ENCODE data around the gene DYNLRB1. TPM values are rescaled to one million over a fixed set of nuclear protein-coding genes. Genes with fewer than 3 reads are reported as not detected.
A peak's percentile ranks its signal among the peaks of the same experiment; 100 is the strongest.

The DYNLRB1 gene
- total and polyA plus RNA-seq, 5 experiments from 2014 or later, result 60.1 to 275 (median 216) TPM

GRCh38 chr20:34549929-34550305 lies 33.7 kb downstream of the DYNLRB1 start:
- Mint-ChIP-seq H3K27ac (no peak overlapping the region), H3K27me3 (peaks cover 0 to 14% (median 0%) of the 10 kb centered on the region in 5 donors), H3K4me1 (no peaks in the 10 kb centered on the region), H3K36me3 (peaks cover 0 to 2% (median 0%) of the 10 kb centered on the region in 3 donors), H3K4me3 (no peak overlapping the region), H3K9me3 (no peaks in the 10 kb centered on the region)
- no peak for ATAC-seq
- POLR2A ChIA-PET, result no interaction called here
- DNase-seq, result no peak

GRCh38 chr20:34552569-34552968 lies 36.3 kb downstream of the DYNLRB1 start:
- Mint-ChIP-seq H3K4me3 (no peak overlapping the region), H3K9me3 (no peaks in the 10 kb centered on the region), H3K36me3 (no peaks in the 10 kb centered on the region), H3K27ac (peak overlapping the region in 3 of 10 donors; percentile 38 to 57 (median 41)), H3K4me1 (peaks cover 0 to 7% (median 4%) of the 10 kb centered on the region in 4 donors), H3K27me3 (peaks cover 0 to 4% (median 0%) of the 10 kb centered on the region in 5 donors)
- no peak for ATAC-seq
- DNase-seq, result peak in 1 of 10 donors; percentile 26
- POLR2A ChIA-PET, result no interaction called here

- no peak overlapping the region for H3K4me3 Mint-ChIP-seq
- H3K27ac Mint-ChIP-seq, result no peak overlapping the region
- POLR2A ChIA-PET, result no interaction called here
- H3K4me1 Mint-ChIP-seq, result peaks cover 8 to 15% (median 11%) of the 10 kb centered on the region in 4 donors
- ATAC-seq (no peak), DNase-seq (no peak)
- no peaks in the 10 kb centered on the region for H3K9me3 Mint-ChIP-seq
- no peaks in the 10 kb centered on the region for H3K27me3 Mint-ChIP-seq
- no peaks in the 10 kb centered on the region for H3K36me3 Mint-ChIP-seq
Measured at GRCh38 chr20:34553366-34553867, 37.2 kb downstream of the DYNLRB1 start.

GRCh38 chr20:34557936-34558319 lies 41.7 kb downstream of the DYNLRB1 start:
- H3K9me3 Mint-ChIP-seq, result no peaks in the 10 kb centered on the region
- H3K27me3 Mint-ChIP-seq, result no peaks in the 10 kb centered on the region
- peak overlapping the region; percentile 72 to 94 (median 82) for H3K4me3 Mint-ChIP-seq
- peaks cover 8 to 19% (median 17%) of the 10 kb centered on the region in 4 donors for H3K4me1 Mint-ChIP-seq
- no peak for ATAC-seq
- peak overlapping the region; percentile 87 to 99 (median 94) for H3K27ac Mint-ChIP-seq
- no peak for DNase-seq
- H3K36me3 Mint-ChIP-seq, result no peaks in the 10 kb centered on the region
- POLR2A ChIA-PET, result interaction anchor here (1.7 to 1.9 kb wide), 2 partner anchors 13 to 119 kb away, joined by 5 read pairs; partner anchors contain the start of gene PIGU

GRCh38 chr20:34558320-34559218 lies 42.3 kb downstream of the DYNLRB1 start, which contains the start of gene MAP1LC3A:
Gene MAP1LC3A (plus strand): TSS chr20:34558718. CDS start chr20:34558869, 151 bp downstream.
- Mint-ChIP-seq H3K27ac (peak within 1 kb of the TSS; percentile 87 to 99 (median 96)), H3K36me3 (no peaks in the 10 kb centered on the region), H3K4me1 (peaks cover 8 to 19% (median 17%) of the 10 kb centered on the region in 4 donors), H3K4me3 (peak within 1 kb of the TSS; percentile 79 to 94 (median 86)), H3K27me3 (no peaks in the 10 kb centered on the region), H3K9me3 (no peaks in the 10 kb centered on the region)
- peak; percentile 82 for ATAC-seq
- POLR2A ChIA-PET, result interaction anchor here (1.7 to 1.9 kb wide), 2 partner anchors 14 to 118 kb away, joined by 5 read pairs; partner anchors contain the start of gene PIGU
- peak; percentile 84 to 97 (median 93) for DNase-seq

- Mint-ChIP-seq H3K27me3 (no peaks in the 10 kb centered on the region), H3K36me3 (no peaks in the 10 kb centered on the region), H3K9me3 (no peaks in the 10 kb centered on the region), H3K27ac (peak overlapping the region in 9 of 10 donors; percentile 57 to 97 (median 93)), H3K4me3 (peak overlapping the region; percentile 57 to 90 (median 74)), H3K4me1 (peaks cover 8 to 19% (median 17%) of the 10 kb centered on the region in 4 donors)
- ATAC-seq, result no peak
- POLR2A ChIA-PET, result interaction anchor here (1.7 to 1.9 kb wide), 2 partner anchors 15 to 117 kb away, joined by 5 read pairs; partner anchors contain the start of gene PIGU
- peak in 4 of 10 donors; percentile 12 to 66 (median 26) for DNase-seq
Measured at GRCh38 chr20:34559311-34560140, 43.3 kb downstream of the DYNLRB1 start.

- peaks cover 8 to 19% (median 17%) of the 10 kb centered on the region in 4 donors for H3K4me1 Mint-ChIP-seq
- no peak for ATAC-seq
- H3K27ac Mint-ChIP-seq, result peak overlapping the region; percentile 19 to 96 (median 88)
- peak overlapping the region; percentile 30 to 84 (median 58) for H3K4me3 Mint-ChIP-seq
- POLR2A ChIA-PET, result no interaction called here
- no peaks in the 10 kb centered on the region for H3K36me3 Mint-ChIP-seq
- no peaks in the 10 kb centered on the region for H3K27me3 Mint-ChIP-seq
- DNase-seq, result no peak
- no peaks in the 10 kb centered on the region for H3K9me3 Mint-ChIP-seq
Measured at GRCh38 chr20:34560141-34560523, 43.9 kb downstream of the DYNLRB1 start.

GRCh38 chr20:34560614-34561013 lies 44.4 kb downstream of the DYNLRB1 start:
- no peaks in the 10 kb centered on the region for H3K36me3 Mint-ChIP-seq
- peaks cover 8 to 19% (median 17%) of the 10 kb centered on the region in 4 donors for H3K4me1 Mint-ChIP-seq
- POLR2A ChIA-PET, result no interaction called here
- H3K27ac Mint-ChIP-seq, result peak overlapping the region; percentile 19 to 95 (median 88)
- peak overlapping the region in 5 of 10 donors; percentile 39 to 76 (median 62) for H3K4me3 Mint-ChIP-seq
- no peak for DNase-seq
- no peaks in the 10 kb centered on the region for H3K27me3 Mint-ChIP-seq
- no peaks in the 10 kb centered on the region for H3K9me3 Mint-ChIP-seq
- no peak for ATAC-seq

GRCh38 chr20:34561661-34562060 lies 45.4 kb downstream of the DYNLRB1 start:
- Mint-ChIP-seq H3K27ac (peak overlapping the region; percentile 47 to 95 (median 82)), H3K36me3 (peaks cover 0 to 2% (median 0%) of the 10 kb centered on the region in 3 donors), H3K4me3 (peak overlapping the region in 4 of 10 donors; percentile 8 to 46 (median 44)), H3K27me3 (no peaks in the 10 kb centered on the region), H3K4me1 (peaks cover 8 to 19% (median 17%) of the 10 kb centered on the region in 4 donors), H3K9me3 (no peaks in the 10 kb centered on the region)
- ATAC-seq (no peak), DNase-seq (no peak)
- POLR2A ChIA-PET, result no interaction called here

GRCh38 chr20:34562641-34563040 lies 46.4 kb downstream of the DYNLRB1 start:
- H3K4me3 Mint-ChIP-seq, result no peak overlapping the region
- H3K27ac Mint-ChIP-seq, result peak overlapping the region in 4 of 10 donors; percentile 35 to 85 (median 78)
- H3K4me1 Mint-ChIP-seq, result peaks cover 8 to 15% (median 12%) of the 10 kb centered on the region in 4 donors
- H3K36me3 Mint-ChIP-seq, result peaks cover 0 to 3% (median 0%) of the 10 kb centered on the region in 3 donors
- H3K9me3 Mint-ChIP-seq, result no peaks in the 10 kb centered on the region
- no peaks in the 10 kb centered on the region for H3K27me3 Mint-ChIP-seq
- DNase-seq, result no peak
- no peak for ATAC-seq
- POLR2A ChIA-PET, result no interaction called here

- POLR2A ChIA-PET, result no interaction called here
- Mint-ChIP-seq H3K9me3 (no peaks in the 10 kb centered on the region), H3K27ac (no peak overlapping the region), H3K4me3 (no peak overlapping the region), H3K36me3 (peaks cover 0 to 14% (median 0%) of the 10 kb centered on the region in 3 donors), H3K4me1 (peaks cover 0 to 9% (median under 1%) of the 10 kb centered on the region in 4 donors), H3K27me3 (no peaks in the 10 kb centered on the region)
- ATAC-seq (no peak), DNase-seq (no peak)
Measured at GRCh38 chr20:34564833-34565232, 48.6 kb downstream of the DYNLRB1 start.

Data from naive thymus-derived CD8-positive, alpha-beta T cell (primary cell).